Keratinocyte (primary cell): Measurements from ENCODE around the gene SLC6A7.

ENCODE experiments used
- EZH2 ChIP-seq: IDR thresholded peaks from one replicate; pipeline ENCODE4 v1.6.1; 2012; ENCODE audit warnings: inconsistent platforms, mild to moderate bottlenecking, low read length, moderate library complexity
- TF ChIP-seq, protein P1 (sequence below), 3 experiments: IDR thresholded peaks in 1 of 3; conservative IDR thresholded peaks in 1 of 3; optimal IDR thresholded peaks in 1 of 3; 2 replicates in 2 of 3; 3 replicates in 1 of 3; pipeline versions ENCODE3 to v1.5.1; 2011; ENCODE audit warnings: low read length in 3 of 3, mild to moderate bottlenecking in 3 of 3, moderate library complexity in 2 of 3, control low read depth in 1 of 3, inconsistent platforms in 1 of 3; ENCODE audit not compliant: insufficient read depth in 2 of 3; ENCODE audit errors: extremely low read depth in 1 of 3

DNA sequence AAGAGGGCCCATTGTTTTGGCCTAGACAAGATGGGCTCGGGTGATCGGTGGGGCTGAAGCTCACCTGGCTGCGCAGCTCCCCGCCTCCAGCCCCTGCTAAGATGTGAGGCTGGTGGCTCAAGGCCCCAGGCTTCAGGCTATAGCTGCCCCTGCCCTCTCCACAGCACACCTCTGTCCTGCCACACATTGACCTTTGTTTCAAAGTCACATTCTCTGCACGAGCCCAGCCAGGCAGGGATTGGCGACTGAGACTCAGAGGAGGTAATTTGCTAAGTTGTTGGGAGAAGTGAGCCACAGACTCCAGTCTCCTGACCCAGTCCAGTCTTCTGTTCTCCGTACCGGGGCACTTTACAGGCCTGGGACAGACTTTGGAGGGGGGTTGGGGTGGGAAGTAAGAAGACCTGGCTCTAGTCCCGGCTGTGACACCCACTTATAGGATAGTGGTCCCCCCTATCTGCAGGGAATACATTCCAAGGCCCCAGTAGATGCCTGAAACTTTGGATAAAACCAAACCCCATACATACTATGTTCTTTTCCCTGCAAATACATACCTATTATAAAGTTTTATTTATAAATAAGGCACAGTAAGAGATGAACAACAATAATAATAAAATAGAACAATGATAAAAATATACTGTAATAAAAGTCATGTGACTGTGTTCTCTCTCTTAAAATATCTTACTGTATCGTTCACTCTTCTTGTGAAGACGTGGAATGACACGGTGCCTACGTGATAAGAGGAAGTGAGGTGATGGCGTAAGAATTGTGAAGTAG is 47.5 kb upstream of the SLC6A7 start:
- TF ChIP-seq, protein P1, sequence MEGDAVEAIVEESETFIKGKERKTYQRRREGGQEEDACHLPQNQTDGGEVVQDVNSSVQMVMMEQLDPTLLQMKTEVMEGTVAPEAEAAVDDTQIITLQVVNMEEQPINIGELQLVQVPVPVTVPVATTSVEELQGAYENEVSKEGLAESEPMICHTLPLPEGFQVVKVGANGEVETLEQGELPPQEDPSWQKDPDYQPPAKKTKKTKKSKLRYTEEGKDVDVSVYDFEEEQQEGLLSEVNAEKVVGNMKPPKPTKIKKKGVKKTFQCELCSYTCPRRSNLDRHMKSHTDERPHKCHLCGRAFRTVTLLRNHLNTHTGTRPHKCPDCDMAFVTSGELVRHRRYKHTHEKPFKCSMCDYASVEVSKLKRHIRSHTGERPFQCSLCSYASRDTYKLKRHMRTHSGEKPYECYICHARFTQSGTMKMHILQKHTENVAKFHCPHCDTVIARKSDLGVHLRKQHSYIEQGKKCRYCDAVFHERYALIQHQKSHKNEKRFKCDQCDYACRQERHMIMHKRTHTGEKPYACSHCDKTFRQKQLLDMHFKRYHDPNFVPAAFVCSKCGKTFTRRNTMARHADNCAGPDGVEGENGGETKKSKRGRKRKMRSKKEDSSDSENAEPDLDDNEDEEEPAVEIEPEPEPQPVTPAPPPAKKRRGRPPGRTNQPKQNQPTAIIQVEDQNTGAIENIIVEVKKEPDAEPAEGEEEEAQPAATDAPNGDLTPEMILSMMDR (optimal IDR thresholded peaks at IDR 0.05 in 1 of 3, IDR thresholded peaks at IDR 0.05 in 1 of 3, conservative IDR thresholded peaks at IDR 0.05 in 1 of 3; ENCODE audit: extremely low read depth in 1 of 3, insufficient read depth in 2 of 3, low read length in 3 of 3): no peak
- no peak for TF ChIP-seq EZH2
